G401 (cell line): Measurements from ENCODE around the gene PPAN. TPM values are rescaled to one million over a fixed set of nuclear protein-coding genes. Genes with fewer than 3 reads are reported as not detected.

Source experiments
- DNase-seq: peaks from one replicate; pipeline ENCODE4 v3.0.0-alpha.2; 2015; ENCODE audit warnings: low spot score
- in situ Hi-C: cut with HindIII; loops from 2 replicates; pipeline ENCODE4 v1.10.0; 2016; ENCODE audit warnings: low sequenced_read_pairs, mixed read lengths
- total RNA-seq: library from RNA; depleted of rRNA; stranded (reverse); fragments of >200 nt; shearing (Covaris generic); gene quantifications from 2 replicates; pipeline ENCODE4 v1.2.3, GENCODE V29; 2014; rRNA removed

The PPAN gene
- total RNA-seq, 1 experiment from 2014 or later = 77.4 TPM

DNA sequence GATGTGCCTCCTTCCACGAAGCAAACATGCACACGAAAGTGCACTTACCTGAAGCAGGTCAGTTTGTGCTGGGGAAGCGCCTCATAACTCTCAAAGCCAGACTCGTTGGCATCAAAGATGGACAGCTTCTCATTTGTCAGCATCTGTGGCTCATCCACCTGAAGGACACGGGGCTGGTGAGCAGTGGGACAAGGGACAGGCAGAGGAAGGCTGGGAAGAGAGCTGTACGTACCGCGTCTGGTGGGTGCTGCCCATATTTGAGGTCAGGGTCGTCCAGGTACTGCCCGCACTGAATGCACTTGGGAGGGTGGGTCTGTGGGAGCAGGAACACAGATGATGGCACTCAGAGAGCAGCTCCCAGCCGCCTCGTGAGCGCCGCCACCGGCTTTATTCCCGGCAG is 53.4 kb downstream of the PPAN start:
- in situ Hi-C loops = no loop called here
- no peak for DNase-seq

Other genes with a start within 250 kb of the PPAN start
- gene OLFM2, start 169.8 kb upstream of the PPAN start, total RNA-seq = 5.8 and 11.5 TPM in 2 replicates
- not detected in 2 replicates for gene COL5A3, start 95.9 kb upstream of the PPAN start, total RNA-seq
- not detected in 2 replicates for gene RDH8, start 92.9 kb upstream of the PPAN start, total RNA-seq
- 9.5 and 10.8 TPM in 2 replicates for gene SHFL, start 20.0 kb upstream of the PPAN start, total RNA-seq
- gene ANGPTL6, start 3.7 kb upstream of the PPAN start, total RNA-seq = 0.18 and 0.64 TPM in 2 replicates
- gene P2RY11, start 5.3 kb downstream of the PPAN start, total RNA-seq = 6.6 and 8.0 TPM in 2 replicates
- gene EIF3G, start 13.5 kb downstream of the PPAN start, total RNA-seq = 356 and 383 TPM in 2 replicates
- 36.9 and 72.9 TPM in 2 replicates for gene DNMT1, start 88.6 kb downstream of the PPAN start, total RNA-seq
- 8.0 and 14.0 TPM in 2 replicates for gene S1PR2, start 125.0 kb downstream of the PPAN start, total RNA-seq
- 134 and 137 TPM in 2 replicates for gene MRPL4, start 145.9 kb downstream of the PPAN start, total RNA-seq
- 14.5 and 16.9 TPM in 2 replicates for gene ICAM1, start 164.8 kb downstream of the PPAN start, total RNA-seq
- gene ICAM4, start 180.6 kb downstream of the PPAN start, total RNA-seq = 2.4 and 7.1 TPM in 2 replicates
- 13.2 and 14.8 TPM in 2 replicates for gene ICAM5, start 183.6 kb downstream of the PPAN start, total RNA-seq
- 0.55 and 1.6 TPM in 2 replicates for gene ZGLP1, start 203.5 kb downstream of the PPAN start, total RNA-seq
- 25.2 and 26.2 TPM in 2 replicates for gene FDX2, start 209.7 kb downstream of the PPAN start, total RNA-seq
- 21.8 and 22.7 TPM in 2 replicates for gene RAVER1, start 227.2 kb downstream of the PPAN start, total RNA-seq
- gene ICAM3, start 233.3 kb downstream of the PPAN start, total RNA-seq = 21.8 and 23.8 TPM in 2 replicates